ENCODE results near the gene WDR20.

GRCh38 chr14:102252834-102253801 lies 113.4 kb downstream of the WDR20 start:
- TF ChIP-seq, protein P1, sequence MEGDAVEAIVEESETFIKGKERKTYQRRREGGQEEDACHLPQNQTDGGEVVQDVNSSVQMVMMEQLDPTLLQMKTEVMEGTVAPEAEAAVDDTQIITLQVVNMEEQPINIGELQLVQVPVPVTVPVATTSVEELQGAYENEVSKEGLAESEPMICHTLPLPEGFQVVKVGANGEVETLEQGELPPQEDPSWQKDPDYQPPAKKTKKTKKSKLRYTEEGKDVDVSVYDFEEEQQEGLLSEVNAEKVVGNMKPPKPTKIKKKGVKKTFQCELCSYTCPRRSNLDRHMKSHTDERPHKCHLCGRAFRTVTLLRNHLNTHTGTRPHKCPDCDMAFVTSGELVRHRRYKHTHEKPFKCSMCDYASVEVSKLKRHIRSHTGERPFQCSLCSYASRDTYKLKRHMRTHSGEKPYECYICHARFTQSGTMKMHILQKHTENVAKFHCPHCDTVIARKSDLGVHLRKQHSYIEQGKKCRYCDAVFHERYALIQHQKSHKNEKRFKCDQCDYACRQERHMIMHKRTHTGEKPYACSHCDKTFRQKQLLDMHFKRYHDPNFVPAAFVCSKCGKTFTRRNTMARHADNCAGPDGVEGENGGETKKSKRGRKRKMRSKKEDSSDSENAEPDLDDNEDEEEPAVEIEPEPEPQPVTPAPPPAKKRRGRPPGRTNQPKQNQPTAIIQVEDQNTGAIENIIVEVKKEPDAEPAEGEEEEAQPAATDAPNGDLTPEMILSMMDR (IDR thresholded peaks at IDR 0.05) = no peak
- TF ChIP-seq EP300 (IDR thresholded peaks at IDR 0.05) (no peak), POLR2AphosphoS5 (IDR thresholded peaks at IDR 0.05) (no peak)
